ENCODE measurements around the gene SLC11A1.

The SLC11A1 gene

GRCh38 chr2:218437969-218438368 lies 55.9 kb downstream of the SLC11A1 start:
- DNase-seq (ENCODE audit: insufficient read length, low spot score) (no peak), FAIRE-seq (no peak)
- TF ChIP-seq POLR2AphosphoS5 (IDR thresholded peaks at IDR 0.05; ENCODE audit: low read depth, low read length) (no peak), TAF1 (IDR thresholded peaks at IDR 0.05; ENCODE audit: low read depth, low read length) (no peak), POLR2A (IDR thresholded peaks at IDR 0.05; ENCODE audit: low read depth, low read length) (no peak), POU2F2 (IDR thresholded peaks at IDR 0.05; ENCODE audit: low read depth, low read length) (no peak), PAX5 (IDR thresholded peaks at IDR 0.05; ENCODE audit: insufficient read depth, low read length, severe bottlenecking) (no peak), SPI1 (IDR thresholded peaks at IDR 0.05; ENCODE audit: low read depth, low read length) (no peak)

- TF ChIP-seq SPI1 (IDR thresholded peaks at IDR 0.05; ENCODE audit: low read depth, low read length): no peak
- no peak for TF ChIP-seq POLR2AphosphoS5 (IDR thresholded peaks at IDR 0.05; ENCODE audit: low read depth, low read length)
- no peak for TF ChIP-seq POLR2A (IDR thresholded peaks at IDR 0.05; ENCODE audit: low read depth, low read length)
- TF ChIP-seq TAF1 (IDR thresholded peaks at IDR 0.05; ENCODE audit: low read depth, low read length): no peak
- TF ChIP-seq PAX5 (IDR thresholded peaks at IDR 0.05; ENCODE audit: insufficient read depth, low read length, severe bottlenecking): no peak
- no peak for TF ChIP-seq POU2F2 (IDR thresholded peaks at IDR 0.05; ENCODE audit: low read depth, low read length)
- FAIRE-seq (no peak), DNase-seq (ENCODE audit: insufficient read length, low spot score) (no peak)
These were observed 56.5 kb downstream of the SLC11A1 start for GRCh38 chr2:218438596-218438995.

DNA sequence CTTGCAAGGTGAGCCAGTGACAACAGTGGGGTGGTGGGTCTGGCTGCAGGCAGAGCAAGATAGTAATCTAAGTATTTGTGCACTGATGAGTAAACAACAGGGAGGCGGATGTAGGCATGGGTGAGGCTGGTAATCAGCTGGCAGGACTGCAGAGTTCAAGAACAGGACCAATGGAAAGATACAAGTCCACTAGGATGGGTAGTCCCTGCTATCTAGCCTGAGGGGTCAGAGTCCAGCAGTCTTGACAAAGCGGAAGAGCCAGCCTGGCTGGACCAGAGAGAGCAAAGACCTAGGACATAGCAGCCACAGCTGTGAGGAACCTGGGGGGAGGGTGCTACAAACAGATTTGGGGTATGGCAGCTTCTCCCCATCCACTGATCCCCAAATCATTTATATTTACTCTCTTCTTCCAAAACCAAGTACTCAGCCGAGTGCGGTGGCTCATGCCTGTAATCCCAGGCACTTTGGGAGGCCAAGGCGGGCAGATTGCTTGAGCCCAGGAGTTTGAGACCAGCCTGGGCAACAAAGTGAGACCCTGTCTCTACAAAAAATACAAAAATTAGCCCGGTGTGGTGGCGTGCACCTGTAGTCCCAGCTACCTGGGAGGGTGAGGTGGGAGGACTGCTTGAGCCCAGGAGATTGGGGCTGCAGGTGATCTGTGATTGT lies 62.8 kb downstream of the SLC11A1 start:
- FAIRE-seq: no peak
- DNase-seq (ENCODE audit: insufficient read length, low spot score): no peak
- TF ChIP-seq TAF1 (IDR thresholded peaks at IDR 0.05; ENCODE audit: low read depth, low read length) (no peak), SPI1 (IDR thresholded peaks at IDR 0.05; ENCODE audit: low read depth, low read length) (no peak), POLR2AphosphoS5 (IDR thresholded peaks at IDR 0.05; ENCODE audit: low read depth, low read length) (no peak), POU2F2 (IDR thresholded peaks at IDR 0.05; ENCODE audit: low read depth, low read length) (no peak), PAX5 (IDR thresholded peaks at IDR 0.05; ENCODE audit: insufficient read depth, low read length, severe bottlenecking) (no peak), POLR2A (IDR thresholded peaks at IDR 0.05; ENCODE audit: low read depth, low read length) (no peak)

DNA sequence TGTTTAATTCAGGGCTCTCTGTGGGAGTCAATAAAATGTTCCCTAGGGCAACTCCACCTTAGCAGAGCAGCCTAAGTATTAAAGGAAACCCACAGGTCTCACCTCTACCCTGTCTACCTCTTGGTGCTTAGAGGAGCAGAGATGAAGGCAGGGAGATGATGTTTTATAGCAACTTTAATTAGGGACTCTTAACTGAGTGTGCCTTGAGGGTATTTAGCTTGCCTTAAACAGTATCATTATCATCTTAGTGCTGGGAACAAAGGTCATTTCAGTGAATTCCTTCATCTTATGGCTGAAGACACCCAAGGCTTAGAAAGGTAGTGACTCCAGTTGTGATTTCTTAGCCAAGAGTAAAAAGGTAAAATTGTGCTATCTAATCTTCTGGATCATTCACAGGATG lies 63.5 kb downstream of the SLC11A1 start:
- no peak for FAIRE-seq
- DNase-seq (ENCODE audit: insufficient read length, low spot score): no peak
- TF ChIP-seq TAF1 (IDR thresholded peaks at IDR 0.05; ENCODE audit: low read depth, low read length): no peak
- no peak for TF ChIP-seq POU2F2 (IDR thresholded peaks at IDR 0.05; ENCODE audit: low read depth, low read length)

Measured in GM12891 (cell line).